Sigmoid colon (tissue), 7 donors: ENCODE data around the gene CDH13. TPM values are rescaled to one million over a fixed set of nuclear protein-coding genes. Genes with fewer than 3 reads are reported as not detected.

ENCODE experiments used
- DNase-seq: peaks from one replicate; pipeline ENCODE4 v3.0.0-alpha.2; 2019
- H3K27ac ChIP-seq, 4 donors: fragments of 200-600 bp; sonication (generic); one replicate each; pipeline ENCODE4 v1.5.1; 2016 to 2019; ENCODE audit warnings: mild to moderate bottlenecking in 1 of 4
- H3K27me3 ChIP-seq, 3 donors: fragments of 200-600 bp; sonication (generic); one replicate each; pipeline ENCODE4 v1.5.1; 2019; ENCODE audit warnings: mild to moderate bottlenecking in 1 of 3
- H3K36me3 ChIP-seq, 4 donors: fragments of 200-600 bp; sonication (generic); one replicate each; pipeline ENCODE4 v1.5.1; 2016 to 2019
- H3K4me1 ChIP-seq, 4 donors: fragments of 200-600 bp; sonication (generic); one replicate each; pipeline ENCODE4 v1.5.1; 2017 to 2019
- H3K4me3 ChIP-seq, 4 donors: fragments of 200-600 bp; sonication (generic); one replicate each; pipeline ENCODE4 v1.5.1; 2017 to 2019; ENCODE audit warnings: mild to moderate bottlenecking in 2 of 4, moderate library complexity in 1 of 4
- H3K9me3 ChIP-seq, 4 donors: fragments of 200-600 bp in 3 of 4; sonication (generic) in 3 of 4; one replicate each; pipeline versions ENCODE4 v1.5.1 to v1.6.1; 2013 to 2019
- EP300 ChIP-seq, 4 donors: sonication (generic); formaldehyde crosslinking; IDR thresholded peaks; one replicate each; pipeline ENCODE4 v1.6.1; 2017; ENCODE audit warnings: antibody characterized with exemption in 4 of 4
- POLR2A ChIP-seq, 2 donors: fragments of 450-650 bp; IDR thresholded peaks; one replicate each; pipeline ENCODE4 v1.6.1; 2016; ENCODE audit warnings: antibody characterized with exemption in 2 of 2, mild to moderate bottlenecking in 2 of 2, moderate library complexity in 2 of 2
- POLR2AphosphoS5 ChIP-seq, 4 donors: sonication (generic); formaldehyde crosslinking; IDR thresholded peaks; one replicate each; pipeline ENCODE4 v1.6.1; 2017; ENCODE audit warnings: antibody characterized with exemption in 4 of 4
- WGBS, 2 donors: extraction: QIAGEN DNeasy Blood & Tissue Kit; methylation state at CpG; one replicate each; pipeline ENCODE4 v1.1.7; 2013; 5-methylcytosine and 5-hydroxymethylcytosine counted together
- intact Hi-C: fragments of 100-400 bp; cut with DNase I; formaldehyde crosslinking; loops from one replicate; pipeline ENCODE4 v1.15.1; 2023
- polyA plus RNA-seq, 3 donors: library from polyadenylated mRNA; stranded (reverse); fragments of 200-250 nt; gene quantifications; one replicate each; pipeline ENCODE4 v1.2.3, GENCODE V29; 2013
- total RNA-seq, 4 donors: library from RNA; depleted of rRNA; stranded (reverse); fragments of >200 nt; gene quantifications; one replicate each; pipeline ENCODE4 v1.1.0, GENCODE V29; 2016
- TF ChIP-seq, protein P1 (sequence below), 4 experiments: fragments of 450-650 bp in 3 of 4; fragments of 200-600 bp in 1 of 4; IDR thresholded peaks; one replicate each; pipeline ENCODE4 v1.5.1; 2016 to 2019; ENCODE audit warnings: antibody characterized with exemption in 4 of 4, mild to moderate bottlenecking in 3 of 4, moderate library complexity in 2 of 4
- donor health status: healthy with polysubstance abuse.
- donor health status: Bipolar disorder and iron deficiency.
- donor health status: healthy.

Gene CDH13
- total and polyA plus RNA-seq, 7 donors: 0.60 to 17.6 (median 11.8) TPM

DNA sequence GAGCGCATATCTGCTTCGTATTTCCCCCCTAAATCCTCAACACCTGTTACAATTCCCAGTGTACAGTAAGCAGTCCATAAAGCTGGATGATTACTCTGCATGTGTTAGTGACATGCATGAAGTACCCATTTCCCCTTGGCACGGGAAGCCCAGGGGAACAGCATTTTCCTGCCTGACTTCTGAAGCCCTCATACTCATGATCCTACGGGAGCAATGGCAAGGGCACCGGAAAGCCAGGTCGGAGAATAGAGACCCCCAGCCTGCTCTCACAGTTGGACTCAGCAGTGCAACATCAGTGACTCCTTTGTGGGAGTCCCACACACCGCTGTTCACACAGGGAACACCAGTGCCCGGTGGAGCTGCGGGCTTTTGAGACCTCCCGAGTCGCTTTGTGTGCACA lies 336.9 kb downstream of the CDH13 start:
- intact Hi-C loops: no loop called here
- no peaks in the 10 kb centered on the region for H3K4me1 ChIP-seq
- TF ChIP-seq, protein P1, sequence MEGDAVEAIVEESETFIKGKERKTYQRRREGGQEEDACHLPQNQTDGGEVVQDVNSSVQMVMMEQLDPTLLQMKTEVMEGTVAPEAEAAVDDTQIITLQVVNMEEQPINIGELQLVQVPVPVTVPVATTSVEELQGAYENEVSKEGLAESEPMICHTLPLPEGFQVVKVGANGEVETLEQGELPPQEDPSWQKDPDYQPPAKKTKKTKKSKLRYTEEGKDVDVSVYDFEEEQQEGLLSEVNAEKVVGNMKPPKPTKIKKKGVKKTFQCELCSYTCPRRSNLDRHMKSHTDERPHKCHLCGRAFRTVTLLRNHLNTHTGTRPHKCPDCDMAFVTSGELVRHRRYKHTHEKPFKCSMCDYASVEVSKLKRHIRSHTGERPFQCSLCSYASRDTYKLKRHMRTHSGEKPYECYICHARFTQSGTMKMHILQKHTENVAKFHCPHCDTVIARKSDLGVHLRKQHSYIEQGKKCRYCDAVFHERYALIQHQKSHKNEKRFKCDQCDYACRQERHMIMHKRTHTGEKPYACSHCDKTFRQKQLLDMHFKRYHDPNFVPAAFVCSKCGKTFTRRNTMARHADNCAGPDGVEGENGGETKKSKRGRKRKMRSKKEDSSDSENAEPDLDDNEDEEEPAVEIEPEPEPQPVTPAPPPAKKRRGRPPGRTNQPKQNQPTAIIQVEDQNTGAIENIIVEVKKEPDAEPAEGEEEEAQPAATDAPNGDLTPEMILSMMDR (IDR thresholded peaks at IDR 0.05): no peak
- TF ChIP-seq EP300 (IDR thresholded peaks at IDR 0.05) (no peak), POLR2AphosphoS5 (IDR thresholded peaks at IDR 0.05) (no peak), POLR2A (IDR thresholded peaks at IDR 0.05) (no peak)
- no peak overlapping the region for H3K27ac ChIP-seq
- 80 to 86% methylated on average over 11 of the region's 11 CpGs for WGBS, 2 donors
- H3K9me3 ChIP-seq: no peaks in the 10 kb centered on the region
- H3K4me3 ChIP-seq: no peak overlapping the region
- no peak for DNase-seq
- no peaks in the 10 kb centered on the region for H3K36me3 ChIP-seq
- no peaks in the 10 kb centered on the region for H3K27me3 ChIP-seq

- H3K9me3 ChIP-seq: no peaks in the 10 kb centered on the region
- no peaks in the 10 kb centered on the region for H3K27me3 ChIP-seq
- TF ChIP-seq POLR2AphosphoS5 (IDR thresholded peaks at IDR 0.05): no peak
- no peak for TF ChIP-seq POLR2A (IDR thresholded peaks at IDR 0.05)
- TF ChIP-seq, protein P1 (IDR thresholded peaks at IDR 0.05): no peak
- no peak for TF ChIP-seq EP300 (IDR thresholded peaks at IDR 0.05)
- no peak overlapping the region for H3K4me3 ChIP-seq
- no peaks in the 10 kb centered on the region for H3K4me1 ChIP-seq
- H3K36me3 ChIP-seq: no peaks in the 10 kb centered on the region
- intact Hi-C loops: no loop called here
- no peak for DNase-seq
- WGBS, 2 donors: 89 to 90% methylated on average over 5 of the region's 5 CpGs
- no peak overlapping the region for H3K27ac ChIP-seq
Measured at GRCh38 chr16:82965808-82966207, 339.0 kb downstream of the CDH13 start.

GRCh38 chr16:82967424-82967823 lies 340.7 kb downstream of the CDH13 start:
- no peaks in the 10 kb centered on the region for H3K4me1 ChIP-seq
- H3K4me3 ChIP-seq: no peak overlapping the region
- no peak overlapping the region for H3K27ac ChIP-seq
- no peaks in the 10 kb centered on the region for H3K27me3 ChIP-seq
- no peaks in the 10 kb centered on the region for H3K9me3 ChIP-seq
- no peak for DNase-seq
- intact Hi-C loops: no loop called here
- TF ChIP-seq, protein P1 (IDR thresholded peaks at IDR 0.05): no peak
- no peak for TF ChIP-seq POLR2A (IDR thresholded peaks at IDR 0.05)
- TF ChIP-seq EP300 (IDR thresholded peaks at IDR 0.05): no peak
- no peak for TF ChIP-seq POLR2AphosphoS5 (IDR thresholded peaks at IDR 0.05)
- H3K36me3 ChIP-seq: no peaks in the 10 kb centered on the region
- WGBS, 2 donors: 84 to 88% methylated on average over 7 of the region's 7 CpGs

DNA sequence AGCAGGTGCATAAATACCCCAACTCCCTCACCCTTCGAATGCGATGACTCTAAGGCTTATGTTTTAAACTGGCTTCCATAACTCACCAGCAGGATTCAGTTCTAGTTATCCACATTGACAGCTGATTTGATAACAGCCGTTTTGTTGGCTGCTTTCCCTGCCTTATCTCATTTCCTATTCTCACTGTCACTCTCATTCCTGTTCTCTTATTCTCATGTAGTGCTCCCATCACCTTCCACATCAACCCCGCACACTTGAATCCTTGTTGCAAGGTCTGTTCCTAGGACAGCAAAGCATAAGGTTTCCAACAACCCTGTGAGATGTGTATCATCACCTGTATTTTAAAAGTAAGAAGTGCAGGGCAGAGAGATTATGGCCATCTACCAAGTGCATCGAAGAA lies 344.4 kb downstream of the CDH13 start:
- TF ChIP-seq POLR2AphosphoS5 (IDR thresholded peaks at IDR 0.05): no peak
- no peak for TF ChIP-seq POLR2A (IDR thresholded peaks at IDR 0.05)
- TF ChIP-seq, protein P1 (IDR thresholded peaks at IDR 0.05): no peak
- TF ChIP-seq EP300 (IDR thresholded peaks at IDR 0.05): no peak
- no peak for DNase-seq
- H3K27me3 ChIP-seq: no peaks in the 10 kb centered on the region
- 79 to 81% methylated on average over 5 of the region's 5 CpGs for WGBS, 2 donors
- H3K36me3 ChIP-seq: no peaks in the 10 kb centered on the region
- no peak overlapping the region for H3K4me3 ChIP-seq
- H3K4me1 ChIP-seq: no peaks in the 10 kb centered on the region
- H3K27ac ChIP-seq: no peak overlapping the region
- intact Hi-C loops: no loop called here
- H3K9me3 ChIP-seq: no peaks in the 10 kb centered on the region

DNA sequence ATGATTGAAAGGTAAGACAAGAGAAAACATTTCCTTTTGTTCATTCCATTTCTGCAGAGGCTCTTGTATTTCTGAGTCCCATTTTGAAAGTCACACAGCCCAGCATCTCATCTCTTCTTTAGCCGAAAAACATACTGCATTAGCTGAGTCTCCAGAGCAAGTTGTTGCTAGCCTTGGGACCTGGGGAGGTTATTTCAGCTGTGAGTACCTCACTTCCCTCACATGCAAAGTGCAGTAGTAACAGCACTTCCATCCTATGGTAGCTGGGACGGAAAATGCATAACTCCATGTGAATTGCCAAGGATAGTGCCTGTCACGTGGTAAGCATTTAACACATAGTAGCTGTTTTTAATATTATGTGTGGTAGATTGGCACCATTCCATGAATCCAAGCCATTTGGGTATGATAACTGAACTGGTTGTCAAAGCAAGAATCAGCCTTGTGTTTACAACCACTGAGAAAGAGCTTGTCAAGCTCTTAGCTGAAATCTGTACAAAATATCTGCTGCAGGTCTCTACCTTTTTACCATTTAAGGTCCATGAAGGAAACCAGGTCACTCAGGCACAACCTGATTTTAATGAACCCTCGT lies 345.7 kb downstream of the CDH13 start:
- Histone ChIP-seq H3K4me3 (no peak overlapping the region), H3K36me3 (no peaks in the 10 kb centered on the region), H3K27me3 (no peaks in the 10 kb centered on the region), H3K4me1 (no peaks in the 10 kb centered on the region), H3K27ac (no peak overlapping the region), H3K9me3 (no peaks in the 10 kb centered on the region)
- 87 to 92% methylated on average over 4 of the region's 4 CpGs for WGBS, 2 donors
- TF ChIP-seq, protein P1 (IDR thresholded peaks at IDR 0.05): no peak
- TF ChIP-seq POLR2A (IDR thresholded peaks at IDR 0.05) (no peak), EP300 (IDR thresholded peaks at IDR 0.05) (no peak), POLR2AphosphoS5 (IDR thresholded peaks at IDR 0.05) (no peak)
- no peak for DNase-seq
- intact Hi-C loops: no loop called here
